Fibroblast of villous mesenchyme (primary cell): ENCODE data around the gene OR4M2. TPM values are rescaled to one million over a fixed set of nuclear protein-coding genes. Genes with fewer than 3 reads are reported as not detected.
"Not testable (repeated sequence)": the region's sequence is repeated elsewhere in the genome, so short reads cannot be mapped to it uniquely, and the experiment has no call there.

Experiments used
- DNase-seq: peaks from one replicate; pipeline ENCODE4 v3.0.0-alpha.2; 2010; ENCODE audit warnings: low read depth
- H3K4me3 ChIP-seq: 2 replicates; pipeline ENCODE4 v1.5.1; 2011; ENCODE audit warnings: low read depth, mild to moderate bottlenecking, low read length
- total RNA-seq: library from RNA; depleted of rRNA; stranded (reverse); fragments of >200 nt; gene quantifications from 2 replicates; pipeline ENCODE4 v1.2.3, GENCODE V29; 2012

Gene OR4M2, protein sequence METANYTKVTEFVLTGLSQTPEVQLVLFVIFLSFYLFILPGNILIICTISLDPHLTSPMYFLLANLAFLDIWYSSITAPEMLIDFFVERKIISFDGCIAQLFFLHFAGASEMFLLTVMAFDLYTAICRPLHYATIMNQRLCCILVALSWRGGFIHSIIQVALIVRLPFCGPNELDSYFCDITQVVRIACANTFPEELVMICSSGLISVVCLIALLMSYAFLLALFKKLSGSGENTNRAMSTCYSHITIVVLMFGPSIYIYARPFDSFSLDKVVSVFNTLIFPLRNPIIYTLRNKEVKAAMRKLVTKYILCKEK
- total RNA-seq: not detected in 2 replicates

DNA sequence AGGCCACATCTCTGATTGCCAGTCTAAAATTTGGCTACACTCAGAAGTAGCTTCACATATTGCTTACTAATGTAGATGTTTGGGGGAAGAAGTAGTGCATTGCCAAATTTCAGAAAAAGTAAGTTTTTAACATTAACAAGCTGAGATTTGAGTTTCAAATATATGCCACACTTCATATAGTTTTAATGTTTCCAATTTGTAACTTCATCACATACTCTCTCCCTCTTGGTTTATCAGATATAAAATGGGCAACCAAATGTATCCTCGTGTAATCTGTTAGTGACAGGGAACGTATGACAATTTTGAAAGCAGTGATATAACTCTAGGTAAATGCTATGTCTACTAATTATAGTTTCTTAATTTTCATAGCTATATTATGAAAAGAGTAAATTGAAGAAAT, at the start of gene OR4M2:
TSS of gene OR4M2 (plus strand) at position 301 of the 400 bp plus-strand sequence. CDS start at position 399, 98 bp downstream.
- not testable (repeated sequence) for DNase-seq, H3K4me3 ChIP-seq

DNA sequence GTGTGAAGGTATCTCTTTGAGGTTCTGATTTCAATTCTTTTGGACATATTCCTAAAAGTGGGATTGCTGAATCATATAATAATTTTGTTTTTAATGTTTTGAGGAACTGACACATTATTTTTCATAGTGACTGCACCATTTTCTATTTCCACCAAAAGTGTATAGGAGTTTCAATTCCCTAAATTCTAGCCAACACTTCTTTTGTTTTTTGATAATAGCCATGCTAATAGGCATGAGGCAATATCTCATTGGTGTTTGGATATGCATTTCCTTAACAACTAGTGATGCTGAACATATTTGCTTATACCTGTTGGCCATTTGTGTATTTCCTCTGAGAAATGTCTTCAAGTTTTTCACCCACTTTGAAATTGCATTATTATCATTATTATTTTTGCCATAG, 11.1 kb upstream of the OR4M2 start:
- H3K4me3 ChIP-seq, DNase-seq: not testable (repeated sequence)

DNA sequence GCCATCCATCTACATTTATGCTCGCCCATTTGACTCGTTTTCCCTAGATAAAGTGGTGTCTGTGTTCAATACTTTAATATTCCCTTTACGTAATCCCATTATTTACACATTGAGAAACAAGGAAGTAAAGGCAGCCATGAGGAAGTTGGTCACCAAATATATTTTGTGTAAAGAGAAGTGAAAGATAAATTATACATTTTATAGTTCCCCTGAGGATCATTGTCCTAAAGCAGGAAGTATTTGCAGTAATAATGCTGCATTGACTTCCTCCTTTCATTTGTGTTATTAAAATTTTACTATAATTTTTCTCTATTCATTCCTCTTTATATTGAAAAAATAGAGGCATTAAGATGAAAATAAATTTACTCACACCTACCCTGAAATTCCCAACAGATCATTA, 1.1 kb downstream of the OR4M2 start:
- H3K4me3 ChIP-seq, DNase-seq: not testable (repeated sequence)

DNA sequence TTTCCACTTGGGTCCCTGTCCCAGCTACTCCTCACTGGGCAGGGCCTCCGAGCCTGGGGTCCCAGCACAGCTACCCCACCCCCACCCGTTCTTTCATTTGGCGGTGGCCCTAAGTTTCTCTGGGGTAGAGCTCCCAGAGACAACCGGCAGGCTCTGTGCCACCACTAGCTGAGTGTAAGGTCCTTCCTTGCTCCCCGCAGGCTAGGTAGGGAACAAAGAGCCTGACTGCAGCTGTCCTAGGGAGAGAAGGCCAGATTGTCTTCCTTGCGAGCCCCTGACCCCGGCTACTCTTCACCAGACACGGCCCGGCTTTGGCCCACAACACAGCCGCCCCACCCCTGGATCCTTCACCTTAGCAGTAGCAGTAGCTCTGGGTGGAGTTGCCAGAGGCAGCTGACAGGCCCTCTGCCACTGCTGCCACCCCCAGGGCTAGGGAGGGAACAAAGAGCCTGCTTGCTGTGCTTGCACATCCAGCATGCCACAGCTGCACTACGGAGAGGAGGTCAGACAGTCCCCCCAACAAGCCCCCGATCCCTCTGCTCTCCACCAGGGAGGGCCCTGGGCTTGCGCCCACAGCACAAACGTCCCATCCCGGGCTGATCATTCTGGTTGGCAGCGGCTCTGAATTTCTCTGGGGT, 18.4 kb downstream of the OR4M2 start:
- H3K4me3 ChIP-seq: not testable (repeated sequence)

DNA sequence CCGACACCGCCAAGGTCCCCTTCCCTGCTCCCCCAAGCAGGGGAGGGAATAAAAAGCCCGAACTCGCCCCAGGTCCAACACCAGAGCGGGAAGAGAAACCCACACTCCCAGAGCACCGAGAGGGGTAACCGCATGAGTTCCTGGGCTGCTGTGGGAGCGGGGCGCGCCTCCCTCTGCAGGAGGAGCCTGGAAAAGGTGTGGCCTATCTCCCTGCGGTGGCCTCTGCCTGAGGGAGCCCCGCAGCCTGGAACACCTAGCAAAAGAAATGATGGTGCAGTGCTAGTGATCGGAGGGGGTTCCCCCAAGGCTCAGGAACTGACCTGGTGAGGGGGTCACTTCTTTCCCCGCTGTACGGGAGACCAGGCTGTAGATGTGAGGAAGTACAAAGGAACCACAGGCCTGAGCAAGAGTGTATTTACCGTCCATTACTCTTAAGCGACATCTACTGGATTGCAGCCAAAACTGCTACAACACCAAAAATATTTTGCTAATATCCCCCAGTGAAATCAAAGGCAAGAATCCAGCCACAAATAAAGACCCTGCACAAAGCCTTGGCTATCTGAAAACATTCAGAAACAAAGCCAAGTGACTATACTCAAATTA, 19.1 kb downstream of the OR4M2 start:
- not testable (repeated sequence) for DNase-seq, H3K4me3 ChIP-seq

More for the DNA sequence above, 18.4 kb downstream of the OR4M2 start:
- not testable (repeated sequence) for DNase-seq

DNA sequence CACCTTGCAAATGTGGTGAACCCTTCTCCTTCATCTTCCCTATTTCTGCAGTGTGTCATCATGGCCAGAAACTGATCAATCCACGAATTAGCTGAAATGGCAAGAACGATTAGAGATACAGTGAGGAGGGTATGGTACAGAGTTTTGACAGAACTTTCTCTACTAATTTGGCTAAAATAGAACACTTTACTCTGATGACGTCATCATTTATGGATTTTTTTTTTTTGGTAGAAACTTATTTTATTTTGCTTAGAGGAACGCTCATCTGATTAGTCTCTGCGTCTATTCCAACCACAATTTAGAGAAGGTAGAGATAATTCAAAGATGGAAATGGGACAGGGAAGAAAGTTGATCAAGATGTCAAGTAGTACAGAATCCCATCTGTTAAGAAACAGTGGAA, 41.7 kb downstream of the OR4M2 start:
- DNase-seq, H3K4me3 ChIP-seq: not testable (repeated sequence)

Other genes starting within 250 kb of the OR4M2 start
- gene POTEB, start 202.8 kb upstream of the OR4M2 start, total RNA-seq: not detected in 2 replicates